K562 (cell line): ENCODE results near the gene FMR1. TPM values are rescaled to one million over a fixed set of nuclear protein-coding genes. Genes with fewer than 3 reads are reported as not detected.

Experiments used
- CREB1 ChIP-seq, 2 experiments: sonication (generic) in 1 of 2; formaldehyde crosslinking in 1 of 2; IDR thresholded peaks; 2 replicates each; pipeline versions ENCODE4 v1.6.1 to v1.8.0; 2012 to 2022; ENCODE audit warnings: inconsistent platforms in 1 of 2, mild to moderate bottlenecking in 1 of 2, missing genetic modification reagents in 1 of 2, moderate library complexity in 1 of 2
- HIVEP1 ChIP-seq: fragments of 250-450 bp; sonication (Bioruptor Pico); IDR thresholded peaks from 2 replicates; pipeline ENCODE4 v1.4.0; 2020; ENCODE audit warnings: mild to moderate bottlenecking
- IFI16 ChIP-seq: fragments of 250-450 bp; sonication (Bioruptor Pico); IDR thresholded peaks from 2 replicates; pipeline ENCODE4 v2.1.2; 2022; ENCODE audit warnings: mild to moderate bottlenecking, inconsistent platforms
- KLF1 ChIP-seq: fragments of 450-650 bp; IDR thresholded peaks from 2 replicates; pipeline ENCODE4 v1.6.1; 2016; ENCODE audit warnings: missing genetic modification characterization, missing compliant biosample characterization
- NR1H2 ChIP-seq: sonication (generic); formaldehyde crosslinking; IDR thresholded peaks from 2 replicates; pipeline ENCODE4 v1.4.0; 2020; ENCODE audit warnings: mild to moderate bottlenecking, missing genetic modification reagents
- NR3C1 ChIP-seq: sonication (generic); formaldehyde crosslinking; IDR thresholded peaks from 2 replicates; pipeline ENCODE4 v1.8.1; 2022; ENCODE audit warnings: missing genetic modification reagents
- SNIP1 ChIP-seq: fragments of 450-650 bp; IDR thresholded peaks from 2 replicates; pipeline ENCODE4 v1.7.1; 2017; ENCODE audit warnings: low read depth, mild to moderate bottlenecking
- SPI1 ChIP-seq: IDR thresholded peaks from 2 replicates; pipeline ENCODE4 v1.6.1; 2011; ENCODE audit warnings: low read depth, low read length, control low read depth, borderline replicate concordance
- polyA plus RNA-seq, 8 experiments: library from polyadenylated mRNA; depleted of rRNA in 4 of 8; stranded (reverse) in 5 of 8; unstranded in 3 of 8; fragments of >200 nt; fragmentation: Nextera tagmentation in 2 of 8; fragmentation: Illumina TruSeq in 1 of 8; extraction: Ambion mirVana in 2 of 8; extraction: Trizol in 1 of 8; gene quantifications; 2 replicates each; pipeline versions ENCODE4 v1.2.1 to v1.2.3, GENCODE V29; 2011 to 2014; ENCODE audit warnings: inconsistent platforms in 1 of 8, missing spikeins in 1 of 8
- total RNA-seq, 7 experiments: library from RNA; depleted of rRNA in 6 of 7; stranded (reverse); fragments of >200 nt in 6 of 7; fragmentation: Illumina TruSeq in 2 of 7; extraction: Trizol in 2 of 7; gene quantifications; 2 replicates each; pipeline versions ENCODE4 v1.2.1 to v1.2.3, GENCODE V29; 2011 to 2021; ENCODE audit warnings: low replicate concordance in 1 of 7
- TF ChIP-seq, protein P1 (sequence below): fragments of 450-650 bp; IDR thresholded peaks from 2 replicates; pipeline ENCODE4 v1.6.1; 2016; ENCODE audit warnings: mild to moderate bottlenecking, moderate library complexity

The FMR1 gene
- total and polyA plus RNA-seq, 9 of the 15 experiments (the other 6 are each of a cell fraction or from before 2014, with no cell fraction given) = 4.8 to 26.5 (median 20.5) TPM

DNA sequence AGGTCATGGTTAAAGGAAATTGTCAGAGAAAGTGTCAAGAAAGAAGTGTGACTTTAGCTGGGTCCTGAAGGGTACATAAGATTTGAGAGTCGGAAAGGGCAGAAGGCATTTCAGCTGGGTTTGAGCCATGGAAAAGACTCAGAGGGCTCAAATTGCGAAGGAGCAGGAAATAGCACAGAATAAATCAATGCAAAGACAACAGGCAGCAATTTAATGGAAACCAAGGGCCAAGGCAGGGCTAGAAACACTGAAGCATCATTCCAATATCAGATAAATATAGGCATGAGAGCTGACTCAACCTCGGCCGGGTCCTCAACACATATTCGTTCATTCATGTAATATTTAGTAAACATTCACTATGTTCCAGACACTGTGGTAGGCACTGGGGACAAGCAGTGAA, 3.6 kb upstream of the FMR1 start (continued):
- TF ChIP-seq, protein P1, sequence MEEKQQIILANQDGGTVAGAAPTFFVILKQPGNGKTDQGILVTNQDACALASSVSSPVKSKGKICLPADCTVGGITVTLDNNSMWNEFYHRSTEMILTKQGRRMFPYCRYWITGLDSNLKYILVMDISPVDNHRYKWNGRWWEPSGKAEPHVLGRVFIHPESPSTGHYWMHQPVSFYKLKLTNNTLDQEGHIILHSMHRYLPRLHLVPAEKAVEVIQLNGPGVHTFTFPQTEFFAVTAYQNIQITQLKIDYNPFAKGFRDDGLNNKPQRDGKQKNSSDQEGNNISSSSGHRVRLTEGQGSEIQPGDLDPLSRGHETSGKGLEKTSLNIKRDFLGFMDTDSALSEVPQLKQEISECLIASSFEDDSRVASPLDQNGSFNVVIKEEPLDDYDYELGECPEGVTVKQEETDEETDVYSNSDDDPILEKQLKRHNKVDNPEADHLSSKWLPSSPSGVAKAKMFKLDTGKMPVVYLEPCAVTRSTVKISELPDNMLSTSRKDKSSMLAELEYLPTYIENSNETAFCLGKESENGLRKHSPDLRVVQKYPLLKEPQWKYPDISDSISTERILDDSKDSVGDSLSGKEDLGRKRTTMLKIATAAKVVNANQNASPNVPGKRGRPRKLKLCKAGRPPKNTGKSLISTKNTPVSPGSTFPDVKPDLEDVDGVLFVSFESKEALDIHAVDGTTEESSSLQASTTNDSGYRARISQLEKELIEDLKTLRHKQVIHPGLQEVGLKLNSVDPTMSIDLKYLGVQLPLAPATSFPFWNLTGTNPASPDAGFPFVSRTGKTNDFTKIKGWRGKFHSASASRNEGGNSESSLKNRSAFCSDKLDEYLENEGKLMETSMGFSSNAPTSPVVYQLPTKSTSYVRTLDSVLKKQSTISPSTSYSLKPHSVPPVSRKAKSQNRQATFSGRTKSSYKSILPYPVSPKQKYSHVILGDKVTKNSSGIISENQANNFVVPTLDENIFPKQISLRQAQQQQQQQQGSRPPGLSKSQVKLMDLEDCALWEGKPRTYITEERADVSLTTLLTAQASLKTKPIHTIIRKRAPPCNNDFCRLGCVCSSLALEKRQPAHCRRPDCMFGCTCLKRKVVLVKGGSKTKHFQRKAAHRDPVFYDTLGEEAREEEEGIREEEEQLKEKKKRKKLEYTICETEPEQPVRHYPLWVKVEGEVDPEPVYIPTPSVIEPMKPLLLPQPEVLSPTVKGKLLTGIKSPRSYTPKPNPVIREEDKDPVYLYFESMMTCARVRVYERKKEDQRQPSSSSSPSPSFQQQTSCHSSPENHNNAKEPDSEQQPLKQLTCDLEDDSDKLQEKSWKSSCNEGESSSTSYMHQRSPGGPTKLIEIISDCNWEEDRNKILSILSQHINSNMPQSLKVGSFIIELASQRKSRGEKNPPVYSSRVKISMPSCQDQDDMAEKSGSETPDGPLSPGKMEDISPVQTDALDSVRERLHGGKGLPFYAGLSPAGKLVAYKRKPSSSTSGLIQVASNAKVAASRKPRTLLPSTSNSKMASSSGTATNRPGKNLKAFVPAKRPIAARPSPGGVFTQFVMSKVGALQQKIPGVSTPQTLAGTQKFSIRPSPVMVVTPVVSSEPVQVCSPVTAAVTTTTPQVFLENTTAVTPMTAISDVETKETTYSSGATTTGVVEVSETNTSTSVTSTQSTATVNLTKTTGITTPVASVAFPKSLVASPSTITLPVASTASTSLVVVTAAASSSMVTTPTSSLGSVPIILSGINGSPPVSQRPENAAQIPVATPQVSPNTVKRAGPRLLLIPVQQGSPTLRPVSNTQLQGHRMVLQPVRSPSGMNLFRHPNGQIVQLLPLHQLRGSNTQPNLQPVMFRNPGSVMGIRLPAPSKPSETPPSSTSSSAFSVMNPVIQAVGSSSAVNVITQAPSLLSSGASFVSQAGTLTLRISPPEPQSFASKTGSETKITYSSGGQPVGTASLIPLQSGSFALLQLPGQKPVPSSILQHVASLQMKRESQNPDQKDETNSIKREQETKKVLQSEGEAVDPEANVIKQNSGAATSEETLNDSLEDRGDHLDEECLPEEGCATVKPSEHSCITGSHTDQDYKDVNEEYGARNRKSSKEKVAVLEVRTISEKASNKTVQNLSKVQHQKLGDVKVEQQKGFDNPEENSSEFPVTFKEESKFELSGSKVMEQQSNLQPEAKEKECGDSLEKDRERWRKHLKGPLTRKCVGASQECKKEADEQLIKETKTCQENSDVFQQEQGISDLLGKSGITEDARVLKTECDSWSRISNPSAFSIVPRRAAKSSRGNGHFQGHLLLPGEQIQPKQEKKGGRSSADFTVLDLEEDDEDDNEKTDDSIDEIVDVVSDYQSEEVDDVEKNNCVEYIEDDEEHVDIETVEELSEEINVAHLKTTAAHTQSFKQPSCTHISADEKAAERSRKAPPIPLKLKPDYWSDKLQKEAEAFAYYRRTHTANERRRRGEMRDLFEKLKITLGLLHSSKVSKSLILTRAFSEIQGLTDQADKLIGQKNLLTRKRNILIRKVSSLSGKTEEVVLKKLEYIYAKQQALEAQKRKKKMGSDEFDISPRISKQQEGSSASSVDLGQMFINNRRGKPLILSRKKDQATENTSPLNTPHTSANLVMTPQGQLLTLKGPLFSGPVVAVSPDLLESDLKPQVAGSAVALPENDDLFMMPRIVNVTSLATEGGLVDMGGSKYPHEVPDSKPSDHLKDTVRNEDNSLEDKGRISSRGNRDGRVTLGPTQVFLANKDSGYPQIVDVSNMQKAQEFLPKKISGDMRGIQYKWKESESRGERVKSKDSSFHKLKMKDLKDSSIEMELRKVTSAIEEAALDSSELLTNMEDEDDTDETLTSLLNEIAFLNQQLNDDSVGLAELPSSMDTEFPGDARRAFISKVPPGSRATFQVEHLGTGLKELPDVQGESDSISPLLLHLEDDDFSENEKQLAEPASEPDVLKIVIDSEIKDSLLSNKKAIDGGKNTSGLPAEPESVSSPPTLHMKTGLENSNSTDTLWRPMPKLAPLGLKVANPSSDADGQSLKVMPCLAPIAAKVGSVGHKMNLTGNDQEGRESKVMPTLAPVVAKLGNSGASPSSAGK = no peak
- TF ChIP-seq NR3C1 (CRISPR knock-in tag) = no peak
- no peak for TF ChIP-seq KLF1 (tag)
- no peak for TF ChIP-seq SPI1
- no peak for TF ChIP-seq IFI16 (CRISPR knock-in tag)
- no peak for TF ChIP-seq NR1H2 (CRISPR knock-in tag)
- TF ChIP-seq SNIP1 = no peak
- no peak for TF ChIP-seq HIVEP1 (CRISPR knock-in tag)
- no peak for TF ChIP-seq CREB1 (IDR thresholded peaks at IDR 0.05)
- TF ChIP-seq CREB1 (CRISPR knock-in tag; IDR thresholded peaks at IDR 0.05) = no peak
- TF ChIP-seq, all 486 proteins: peak for 0
